GM10847 (cell line): ENCODE measurements around the gene PSEN2.

Experiments
- POLR2A ChIP-seq: IDR thresholded peaks from 2 replicates; pipeline ENCODE4 v1.6.1; 2011; ENCODE audit not compliant: insufficient read length; ENCODE audit errors: extremely low read depth

PSEN2 gene

GRCh38 chr1:226891846-226892523 is 21.6 kb downstream of the PSEN2 start:
- no peak for TF ChIP-seq POLR2A

- no peak for TF ChIP-seq POLR2A
Measured at GRCh38 chr1:226892524-226892875, 22.1 kb downstream of the PSEN2 start.

- no peak for TF ChIP-seq POLR2A
Measured at GRCh38 chr1:226893936-226894335, 23.5 kb downstream of the PSEN2 start.

GRCh38 chr1:226894826-226895225 is 24.4 kb downstream of the PSEN2 start:
- no peak for TF ChIP-seq POLR2A

- TF ChIP-seq POLR2A = no peak
Measured at GRCh38 chr1:226895644-226896043, 25.2 kb downstream of the PSEN2 start.

GRCh38 chr1:226898246-226898645 is 27.8 kb downstream of the PSEN2 start:
- TF ChIP-seq POLR2A = no peak

GRCh38 chr1:226901421-226901820 is 31.0 kb downstream of the PSEN2 start:
- TF ChIP-seq POLR2A = no peak

GRCh38 chr1:226902601-226903000 is 32.2 kb downstream of the PSEN2 start:
- no peak for TF ChIP-seq POLR2A

- TF ChIP-seq POLR2A = no peak
Measured at GRCh38 chr1:226903819-226904716, 33.7 kb downstream of the PSEN2 start.

GRCh38 chr1:226904772-226905171 is 34.4 kb downstream of the PSEN2 start:
- TF ChIP-seq POLR2A = no peak

- no peak for TF ChIP-seq POLR2A
Measured at GRCh38 chr1:226908419-226908818, 38.0 kb downstream of the PSEN2 start.

- TF ChIP-seq POLR2A = no peak
Measured at GRCh38 chr1:226908913-226909312, 38.5 kb downstream of the PSEN2 start.

- no peak for TF ChIP-seq POLR2A
Measured at GRCh38 chr1:226912587-226913176, 42.3 kb downstream of the PSEN2 start.

- no peak for TF ChIP-seq POLR2A
Measured at GRCh38 chr1:226915672-226915995, 45.2 kb downstream of the PSEN2 start.

- TF ChIP-seq POLR2A = no peak
Measured at GRCh38 chr1:226916497-226916896, 46.1 kb downstream of the PSEN2 start.

GRCh38 chr1:226919587-226919986 is 49.2 kb downstream of the PSEN2 start:
- TF ChIP-seq POLR2A = no peak
